GDM1 (cell line): ENCODE measurements around the gene COL2A1.

ENCODE experiments used
- DNase-seq: peaks from one replicate; lab custom pipeline; 2025; lab: John Stamatoyannopoulos, UW

COL2A1 gene

GRCh38 chr12:47989666-47990065, 14.6 kb downstream of the COL2A1 start:
- DNase-seq = no peak

GRCh38 chr12:47989023-47989417, 15.3 kb downstream of the COL2A1 start:
- DNase-seq = no peak

- DNase-seq = no peak
Observed at GRCh38 chr12:47988073-47989022, 15.9 kb downstream of the COL2A1 start.

- no peak for DNase-seq
Observed at GRCh38 chr12:47987411-47988072, 16.7 kb downstream of the COL2A1 start.

- no peak for DNase-seq
Observed at GRCh38 chr12:47986832-47987231, 17.4 kb downstream of the COL2A1 start.

GRCh38 chr12:47986291-47986660, 18.0 kb downstream of the COL2A1 start:
- no peak for DNase-seq

- no peak for DNase-seq
Observed at GRCh38 chr12:47985596-47986290, 18.5 kb downstream of the COL2A1 start.

GRCh38 chr12:47984331-47984801, 19.9 kb downstream of the COL2A1 start:
- DNase-seq = no peak

- DNase-seq = no peak
Observed at GRCh38 chr12:47983541-47984115, 20.6 kb downstream of the COL2A1 start.

- DNase-seq = no peak
Observed at GRCh38 chr12:47982770-47983169, 21.5 kb downstream of the COL2A1 start.

GRCh38 chr12:47982311-47982710, 22.0 kb downstream of the COL2A1 start:
- DNase-seq = no peak

- no peak for DNase-seq
Observed at GRCh38 chr12:47981496-47982260, 22.6 kb downstream of the COL2A1 start.

- DNase-seq = no peak
Observed at GRCh38 chr12:47980779-47981495, 23.3 kb downstream of the COL2A1 start.

GRCh38 chr12:47980197-47980596, 24.1 kb downstream of the COL2A1 start:
- DNase-seq = no peak

GRCh38 chr12:47979686-47980085, 24.6 kb downstream of the COL2A1 start:
- no peak for DNase-seq

GRCh38 chr12:47979166-47979565, 25.1 kb downstream of the COL2A1 start:
- no peak for DNase-seq

- DNase-seq = no peak
Observed at GRCh38 chr12:47978598-47978873, 25.7 kb downstream of the COL2A1 start.

- DNase-seq = no peak
Observed at GRCh38 chr12:47977772-47978597, 26.3 kb downstream of the COL2A1 start.

GRCh38 chr12:47977046-47977771, 27.1 kb downstream of the COL2A1 start:
- no peak for DNase-seq
